HL-60 (cell line): ENCODE measurements around the gene PIGT.

ENCODE experiments used
- CTCF ChIP-seq: IDR thresholded peaks from one replicate; pipeline ENCODE4 v1.5.1; 2011; ENCODE audit warnings: low read length, control low read depth, inconsistent platforms; ENCODE audit not compliant: insufficient read depth
- POLR2AphosphoS5 ChIP-seq: IDR thresholded peaks from 2 replicates; pipeline ENCODE4 v1.6.1; 2012; ENCODE audit warnings: low read depth
- REST ChIP-seq: IDR thresholded peaks from 2 replicates; pipeline ENCODE4 v1.6.1; 2012; ENCODE audit warnings: low read depth; ENCODE audit not compliant: insufficient replicate concordance

DNA sequence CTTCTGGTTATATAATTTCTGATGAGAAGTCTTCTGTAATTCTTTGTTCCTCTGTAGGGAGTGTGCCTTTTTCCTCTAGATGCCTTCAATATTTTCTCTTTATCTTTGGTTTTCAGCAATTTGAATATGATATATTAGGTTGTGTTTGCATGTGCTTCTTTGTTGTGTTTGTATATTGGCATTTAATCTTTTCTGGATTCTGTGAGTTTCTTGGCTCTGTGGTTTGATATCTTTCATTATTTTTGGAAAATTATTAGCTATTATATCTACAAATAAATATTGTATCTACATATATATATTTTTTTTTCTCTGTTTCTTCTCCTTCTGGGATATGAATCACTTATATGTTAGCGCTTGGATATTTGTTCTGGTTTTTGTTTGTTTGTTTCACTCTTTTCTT lies 16.9 kb upstream of the PIGT start:
- TF ChIP-seq POLR2AphosphoS5, result no peak
- TF ChIP-seq CTCF, result no peak
- TF ChIP-seq REST, result no peak
